ENCODE data around the gene ADCK1. TPM values are rescaled to one million over a fixed set of nuclear protein-coding genes. Genes with fewer than 3 reads are reported as not detected.

Gene ADCK1
- total and polyA plus RNA-seq, 2 of the 13 experiments (the other 11 are each of a cell fraction or from before 2014, with no cell fraction given): 3.9 to 6.3 TPM

- H3K9me3 ChIP-seq (ENCODE audit: low read length): no peaks in the 10 kb centered on the region
- no TSS peak for BruUV-seq (replicated peaks)
- H3K27me3 ChIP-seq (ENCODE audit: control insufficient read depth in 1 of 2, insufficient read depth in 2 of 2, low read length in 2 of 2): no peaks in the 10 kb centered on the region
- no peak overlapping the region for H3K9ac ChIP-seq (ENCODE audit: insufficient read depth, low read depth, low read length)
- 90% methylated on average over 4 of the region's 5 CpGs for WGBS (ENCODE audit: low lambda C conversion rate)
- FAIRE-seq: no peak
- POLR2A ChIA-PET: no interaction called here
- H3K4me1 ChIP-seq (ENCODE audit: insufficient read depth, low read length): no peaks in the 10 kb centered on the region
- H3K79me2 ChIP-seq (ENCODE audit: insufficient read depth, low read length): no peaks in the 10 kb centered on the region
- intact Hi-C loops (cut with micrococcal nuclease; ENCODE audit: unreplicated experiment) (no loop called here), in situ Hi-C loops (cut with HindIII; ENCODE audit: extremely low pct_ligation_motif_present, low pct_unique_long_range_greater_than_20kb) (no loop called here)
- CTCF ChIA-PET (ENCODE audit: low intra/inter-chr PET ratio, low total read pairs): no interaction called here
- H3K4me3 ChIP-seq (replicated peaks in 1 of 3; ENCODE audit: insufficient read depth in 1 of 3, low read depth in 2 of 3, low read length in 3 of 3): no peak overlapping the region
- H4K20me1 ChIP-seq (ENCODE audit: insufficient read depth, low read length): no peaks in the 10 kb centered on the region
- no peaks in the 10 kb centered on the region for H3K36me3 ChIP-seq (replicated peaks in 1 of 2; ENCODE audit: control insufficient read depth in 1 of 2, insufficient read depth in 2 of 2, low read length in 2 of 2)
- no peak overlapping the region for H3K4me2 ChIP-seq (ENCODE audit: low read depth, low read length)
- no peak overlapping the region for H3K27ac ChIP-seq (ENCODE audit: extremely low read length, insufficient read depth, low read length)
- TF ChIP-seq, protein P1, sequence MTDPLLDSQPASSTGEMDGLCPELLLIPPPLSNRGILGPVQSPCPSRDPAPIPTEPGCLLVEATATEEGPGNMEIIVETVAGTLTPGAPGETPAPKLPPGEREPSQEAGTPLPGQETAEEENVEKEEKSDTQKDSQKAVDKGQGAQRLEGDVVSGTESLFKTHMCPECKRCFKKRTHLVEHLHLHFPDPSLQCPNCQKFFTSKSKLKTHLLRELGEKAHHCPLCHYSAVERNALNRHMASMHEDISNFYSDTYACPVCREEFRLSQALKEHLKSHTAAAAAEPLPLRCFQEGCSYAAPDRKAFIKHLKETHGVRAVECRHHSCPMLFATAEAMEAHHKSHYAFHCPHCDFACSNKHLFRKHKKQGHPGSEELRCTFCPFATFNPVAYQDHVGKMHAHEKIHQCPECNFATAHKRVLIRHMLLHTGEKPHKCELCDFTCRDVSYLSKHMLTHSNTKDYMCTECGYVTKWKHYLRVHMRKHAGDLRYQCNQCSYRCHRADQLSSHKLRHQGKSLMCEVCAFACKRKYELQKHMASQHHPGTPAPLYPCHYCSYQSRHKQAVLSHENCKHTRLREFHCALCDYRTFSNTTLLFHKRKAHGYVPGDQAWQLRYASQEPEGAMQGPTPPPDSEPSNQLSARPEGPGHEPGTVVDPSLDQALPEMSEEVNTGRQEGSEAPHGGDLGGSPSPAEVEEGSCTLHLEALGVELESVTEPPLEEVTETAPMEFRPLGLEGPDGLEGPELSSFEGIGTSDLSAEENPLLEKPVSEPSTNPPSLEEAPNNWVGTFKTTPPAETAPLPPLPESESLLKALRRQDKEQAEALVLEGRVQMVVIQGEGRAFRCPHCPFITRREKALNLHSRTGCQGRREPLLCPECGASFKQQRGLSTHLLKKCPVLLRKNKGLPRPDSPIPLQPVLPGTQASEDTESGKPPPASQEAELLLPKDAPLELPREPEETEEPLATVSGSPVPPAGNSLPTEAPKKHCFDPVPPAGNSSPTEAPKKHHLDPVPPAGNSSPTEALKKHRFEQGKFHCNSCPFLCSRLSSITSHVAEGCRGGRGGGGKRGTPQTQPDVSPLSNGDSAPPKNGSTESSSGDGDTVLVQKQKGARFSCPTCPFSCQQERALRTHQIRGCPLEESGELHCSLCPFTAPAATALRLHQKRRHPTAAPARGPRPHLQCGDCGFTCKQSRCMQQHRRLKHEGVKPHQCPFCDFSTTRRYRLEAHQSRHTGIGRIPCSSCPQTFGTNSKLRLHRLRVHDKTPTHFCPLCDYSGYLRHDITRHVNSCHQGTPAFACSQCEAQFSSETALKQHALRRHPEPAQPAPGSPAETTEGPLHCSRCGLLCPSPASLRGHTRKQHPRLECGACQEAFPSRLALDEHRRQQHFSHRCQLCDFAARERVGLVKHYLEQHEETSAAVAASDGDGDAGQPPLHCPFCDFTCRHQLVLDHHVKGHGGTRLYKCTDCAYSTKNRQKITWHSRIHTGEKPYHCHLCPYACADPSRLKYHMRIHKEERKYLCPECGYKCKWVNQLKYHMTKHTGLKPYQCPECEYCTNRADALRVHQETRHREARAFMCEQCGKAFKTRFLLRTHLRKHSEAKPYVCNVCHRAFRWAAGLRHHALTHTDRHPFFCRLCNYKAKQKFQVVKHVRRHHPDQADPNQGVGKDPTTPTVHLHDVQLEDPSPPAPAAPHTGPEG (CRISPR knock-in tag; IDR thresholded peaks at IDR 0.05): no peak
- TF ChIP-seq DNMT3B (CRISPR knock-in tag; conservative IDR thresholded peaks at IDR 0.05) (no peak), PCBP2 (optimal IDR thresholded peaks at IDR 0.05; ENCODE audit: low read depth, low read length, poor library complexity, severe bottlenecking) (no peak), ATF1 (CRISPR knock-in tag; IDR thresholded peaks at IDR 0.05) (no peak), KLF13 (CRISPR knock-in tag; IDR thresholded peaks at IDR 0.05) (no peak)
- TF ChIP-seq, protein P2, sequence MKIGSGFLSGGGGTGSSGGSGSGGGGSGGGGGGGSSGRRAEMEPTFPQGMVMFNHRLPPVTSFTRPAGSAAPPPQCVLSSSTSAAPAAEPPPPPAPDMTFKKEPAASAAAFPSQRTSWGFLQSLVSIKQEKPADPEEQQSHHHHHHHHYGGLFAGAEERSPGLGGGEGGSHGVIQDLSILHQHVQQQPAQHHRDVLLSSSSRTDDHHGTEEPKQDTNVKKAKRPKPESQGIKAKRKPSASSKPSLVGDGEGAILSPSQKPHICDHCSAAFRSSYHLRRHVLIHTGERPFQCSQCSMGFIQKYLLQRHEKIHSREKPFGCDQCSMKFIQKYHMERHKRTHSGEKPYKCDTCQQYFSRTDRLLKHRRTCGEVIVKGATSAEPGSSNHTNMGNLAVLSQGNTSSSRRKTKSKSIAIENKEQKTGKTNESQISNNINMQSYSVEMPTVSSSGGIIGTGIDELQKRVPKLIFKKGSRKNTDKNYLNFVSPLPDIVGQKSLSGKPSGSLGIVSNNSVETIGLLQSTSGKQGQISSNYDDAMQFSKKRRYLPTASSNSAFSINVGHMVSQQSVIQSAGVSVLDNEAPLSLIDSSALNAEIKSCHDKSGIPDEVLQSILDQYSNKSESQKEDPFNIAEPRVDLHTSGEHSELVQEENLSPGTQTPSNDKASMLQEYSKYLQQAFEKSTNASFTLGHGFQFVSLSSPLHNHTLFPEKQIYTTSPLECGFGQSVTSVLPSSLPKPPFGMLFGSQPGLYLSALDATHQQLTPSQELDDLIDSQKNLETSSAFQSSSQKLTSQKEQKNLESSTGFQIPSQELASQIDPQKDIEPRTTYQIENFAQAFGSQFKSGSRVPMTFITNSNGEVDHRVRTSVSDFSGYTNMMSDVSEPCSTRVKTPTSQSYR (CRISPR knock-in tag; IDR thresholded peaks at IDR 0.05; ENCODE audit: borderline replicate concordance): no peak
- ATAC-seq: no peak
- no peak overlapping the region for H2AFZ ChIP-seq (ENCODE audit: low read length)
- DNase-seq (ENCODE audit: low spot score): no peak
These were observed 93.1 kb downstream of the ADCK1 start for GRCh38 chr14:77892890-77893484.

Data from HepG2 (cell line).